Measurements from ENCODE around the gene PCGF3.
"Not testable (repeated sequence)": the region's sequence is repeated elsewhere in the genome, so short reads cannot be mapped to it uniquely, and the experiment has no call there.

GRCh38 chr4:753186-753585, 47.6 kb downstream of the PCGF3 start:
- TF ChIP-seq EZH2 (IDR thresholded peaks at IDR 0.05; ENCODE audit: borderline replicate concordance, low read depth, low read length, poor library complexity, severe bottlenecking); CTCF (conservative IDR thresholded peaks at IDR 0.05; ENCODE audit: low read depth, low read length): not testable (repeated sequence)

Data from A673 (cell line).